HG03139 (cell line): ENCODE data around the gene MAP7.
"Not testable (repeated sequence)": the region's sequence is repeated elsewhere in the genome, so short reads cannot be mapped to it uniquely, and the experiment has no call there.

Experiments
- ATAC-seq: cut with Tn5 transposase; IDR thresholded peaks from one replicate; pipeline ENCODE4 v1.9.1; 2021; ENCODE audit not compliant: unreplicated experiment

The MAP7 gene

GRCh38 chr6:136471922-136472321, 78.3 kb downstream of the MAP7 start:
- ATAC-seq = no peak

DNA sequence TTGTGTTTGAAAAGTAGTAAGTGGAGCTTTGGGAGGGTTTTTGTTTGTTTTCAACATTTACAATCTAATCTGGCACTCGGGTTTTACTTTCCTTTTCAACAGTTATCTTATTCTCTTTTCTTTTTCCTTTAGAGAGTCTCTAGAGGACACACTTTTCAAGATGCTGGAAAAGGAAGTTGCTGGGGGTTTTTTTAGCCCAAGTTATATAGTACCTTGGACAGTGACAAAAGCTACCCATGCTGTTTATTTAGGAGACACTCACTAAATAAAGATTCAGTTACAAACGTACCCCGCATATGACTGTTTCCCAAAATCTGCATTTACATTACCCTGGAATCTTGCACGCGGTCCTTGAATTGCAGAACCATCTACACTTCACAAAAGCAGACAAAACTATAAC, 78.8 kb downstream of the MAP7 start:
- no peak for ATAC-seq

DNA sequence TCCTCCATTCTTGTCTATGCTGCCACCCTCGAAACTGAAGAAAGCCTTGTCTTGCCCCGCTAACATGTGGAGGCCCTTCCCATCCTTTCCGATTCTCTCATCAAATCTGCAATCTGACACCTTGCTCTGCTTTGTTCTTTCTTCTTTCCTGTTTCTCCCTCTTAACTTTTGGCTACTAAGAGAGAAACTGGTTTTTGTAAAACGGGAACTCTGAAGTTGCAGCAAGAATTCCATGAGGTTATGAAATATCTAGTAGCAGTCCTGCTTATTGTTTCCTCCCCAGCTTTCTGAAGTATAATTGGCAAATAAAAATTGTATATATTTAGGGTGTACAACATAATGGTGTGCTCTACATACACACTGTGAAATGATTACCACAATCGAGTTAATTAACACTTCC, 80.2 kb downstream of the MAP7 start:
- no peak for ATAC-seq

- ATAC-seq = no peak
Measured at GRCh38 chr6:136469154-136469553, 81.1 kb downstream of the MAP7 start.

DNA sequence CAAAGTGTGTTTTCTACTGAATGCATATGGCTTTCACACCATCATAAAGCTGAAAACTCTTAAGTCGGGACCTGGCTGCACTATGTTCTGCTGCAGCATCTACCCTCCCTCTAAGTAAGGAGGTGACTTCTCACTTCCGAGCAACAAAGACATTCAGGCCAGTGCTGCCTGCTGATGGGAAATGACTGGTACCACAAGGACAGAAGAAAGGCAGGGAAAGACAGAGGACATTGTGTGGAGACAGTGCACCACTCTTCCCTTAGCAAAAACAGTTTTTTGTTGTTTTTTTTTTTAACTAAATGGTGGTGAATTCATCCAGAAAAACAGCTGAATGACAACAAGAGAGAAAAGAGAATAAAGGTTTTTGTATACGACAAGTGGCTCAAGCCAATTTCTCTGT, 81.5 kb downstream of the MAP7 start:
- no peak for ATAC-seq

DNA sequence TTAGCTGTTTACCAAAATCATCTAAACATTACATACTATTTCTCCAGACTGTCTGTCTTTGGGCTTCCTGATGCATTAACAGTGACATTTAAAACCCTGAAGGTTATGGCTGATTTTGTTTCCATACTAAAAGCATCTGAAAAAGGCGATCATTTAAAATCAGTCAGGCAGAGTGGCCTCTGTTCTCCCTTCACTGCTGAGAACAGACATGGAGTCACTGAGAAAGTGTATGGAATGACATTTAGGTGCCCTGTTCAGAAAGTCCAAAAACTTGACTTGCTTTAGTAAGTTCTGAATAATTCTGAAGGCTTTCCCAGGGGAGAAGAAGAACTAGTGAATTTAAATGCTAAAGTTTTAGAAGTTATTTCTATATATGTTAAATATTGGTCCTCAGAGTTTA, 83.0 kb downstream of the MAP7 start:
- no peak for ATAC-seq

GRCh38 chr6:136466777-136467176, 83.4 kb downstream of the MAP7 start:
- no peak for ATAC-seq

- ATAC-seq = no peak
Measured at GRCh38 chr6:136465766-136466303, 84.4 kb downstream of the MAP7 start.

GRCh38 chr6:136464874-136465273, 85.3 kb downstream of the MAP7 start:
- ATAC-seq = no peak

- ATAC-seq = peak; percentile 50
Measured at GRCh38 chr6:136464148-136464547, 86.1 kb downstream of the MAP7 start.

DNA sequence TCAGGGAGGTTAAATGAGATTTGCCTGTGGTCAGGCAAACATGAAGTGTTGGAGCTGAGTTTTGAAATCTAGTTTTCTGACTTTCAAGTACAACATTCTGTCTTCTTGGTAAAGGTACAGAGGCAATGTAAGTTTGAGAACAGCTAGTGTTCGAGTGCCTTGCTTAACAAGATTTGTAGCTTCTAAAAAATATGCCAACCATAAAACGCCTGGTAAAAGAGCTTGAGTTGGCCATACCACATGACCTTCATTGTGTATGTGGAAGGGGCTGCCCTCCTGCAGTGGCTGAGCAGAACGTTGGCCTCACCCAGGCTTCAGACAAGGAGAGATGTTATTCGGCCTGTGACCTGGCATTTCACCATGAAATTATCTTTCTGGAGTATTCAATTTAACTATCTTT, 86.5 kb downstream of the MAP7 start:
- no peak for ATAC-seq

DNA sequence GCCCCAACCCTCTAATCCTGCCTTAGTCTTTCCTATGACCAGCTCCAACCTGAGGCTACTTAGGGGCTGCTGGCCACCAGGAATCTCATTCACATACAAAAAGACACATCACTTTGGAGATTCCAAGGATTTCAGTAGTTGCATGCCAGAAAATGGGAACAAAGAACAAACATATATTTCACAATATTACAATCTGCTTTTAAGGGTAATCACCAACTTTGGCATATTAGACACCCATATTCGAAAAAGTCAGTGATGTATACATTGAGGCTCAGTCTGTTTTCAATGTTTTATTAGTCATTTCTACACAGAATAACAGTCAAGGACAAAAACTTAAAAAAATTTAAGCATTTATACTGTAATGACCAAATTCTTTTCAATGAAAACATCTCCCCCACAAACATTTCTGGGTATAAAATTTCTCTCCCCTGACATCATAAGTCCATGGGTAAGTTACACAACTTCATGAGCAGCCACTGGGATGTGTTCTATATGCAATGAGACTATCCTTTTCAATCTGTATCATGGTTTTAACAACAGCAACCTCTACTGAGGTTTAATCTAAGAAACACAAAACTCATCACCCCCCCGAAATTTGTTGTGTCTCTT, 103.5 kb downstream of the MAP7 start:
- ATAC-seq = no peak

- no peak for ATAC-seq
Measured at GRCh38 chr6:136446145-136446544, 104.1 kb downstream of the MAP7 start.

DNA sequence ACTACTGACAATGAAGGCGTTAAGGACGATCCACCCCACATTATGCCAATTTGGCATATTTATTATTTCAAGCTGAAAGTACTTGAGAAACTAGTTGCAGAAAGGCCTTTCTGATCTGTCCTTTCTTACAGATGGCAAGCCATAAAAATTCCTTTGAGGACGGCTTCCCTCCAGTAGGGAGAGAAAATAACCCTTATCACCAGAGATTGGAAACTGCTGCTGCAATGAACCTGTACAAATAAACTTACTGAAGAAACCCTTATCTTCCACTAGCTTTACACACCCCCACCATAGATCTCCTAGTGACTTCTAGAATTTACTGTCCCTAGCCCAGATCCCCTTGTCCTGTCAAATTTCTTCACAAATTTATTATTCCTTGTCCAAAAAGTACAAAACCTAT, 105.2 kb downstream of the MAP7 start:
- no peak for ATAC-seq

GRCh38 chr6:136440203-136440602, 110.0 kb downstream of the MAP7 start:
- no peak for ATAC-seq

GRCh38 chr6:136439514-136440190, 110.6 kb downstream of the MAP7 start:
- ATAC-seq = no peak

- no peak for ATAC-seq
Measured at GRCh38 chr6:136438441-136438840, 111.8 kb downstream of the MAP7 start.

GRCh38 chr6:136437246-136437645, 113.0 kb downstream of the MAP7 start:
- ATAC-seq = no peak

GRCh38 chr6:136435101-136435500, 115.1 kb downstream of the MAP7 start:
- ATAC-seq = no peak

- not testable (repeated sequence) for ATAC-seq
Measured at GRCh38 chr6:136431306-136431705, 118.9 kb downstream of the MAP7 start.

- no peak for ATAC-seq
Measured at GRCh38 chr6:136429264-136430065, 120.8 kb downstream of the MAP7 start.

- no peak for ATAC-seq
Measured at GRCh38 chr6:136427378-136427717, 122.9 kb downstream of the MAP7 start.
